HL-60 (cell line): Measurements from ENCODE around the gene CHRNA1.

Source experiments
- DNase-seq, 2 experiments: peaks; one replicate each; pipeline ENCODE4 v3.0.0-alpha.2; 2010 to 2020; ENCODE audit warnings: low read depth in 1 of 2, low spot score in 1 of 2
- H3K27ac ChIP-seq: fragments of 250-450 bp; sonication (Bioruptor Pico); replicated peaks from 2 replicates; pipeline ENCODE4 v1.5.1; 2020; ENCODE audit warnings: mild to moderate bottlenecking, moderate library complexity
- H3K27me3 ChIP-seq: fragments of 250-450 bp; sonication (Bioruptor Pico); 2 replicates; pipeline ENCODE4 v1.5.1; 2021; ENCODE audit warnings: mild to moderate bottlenecking, moderate library complexity; ENCODE audit not compliant: insufficient read depth, poor library complexity, severe bottlenecking
- H3K4me3 ChIP-seq: replicated peaks from 2 replicates; pipeline ENCODE4 v1.5.1; 2011; ENCODE audit warnings: mild to moderate bottlenecking, control low read depth, low read length; ENCODE audit not compliant: insufficient read depth
- GABPA ChIP-seq: IDR thresholded peaks from 2 replicates; pipeline ENCODE4 v1.6.1; 2012; ENCODE audit warnings: low read depth
- POLR2AphosphoS5 ChIP-seq: IDR thresholded peaks from 2 replicates; pipeline ENCODE4 v1.6.1; 2012; ENCODE audit warnings: low read depth
- SPI1 ChIP-seq: IDR thresholded peaks from 2 replicates; pipeline ENCODE4 v1.6.1; 2012; ENCODE audit warnings: low read depth, mild to moderate bottlenecking, borderline replicate concordance
- TF ChIP-seq, protein P1 (sequence below): IDR thresholded peaks from 2 replicates; pipeline ENCODE4 v1.6.1; 2012; ENCODE audit warnings: low read depth; ENCODE audit not compliant: insufficient replicate concordance
- TF ChIP-seq, protein P2 (sequence below): IDR thresholded peaks from one replicate; pipeline ENCODE4 v1.5.1; 2011; ENCODE audit warnings: low read length, control low read depth, inconsistent platforms; ENCODE audit not compliant: insufficient read depth

Gene CHRNA1

GRCh38 chr2:174761837-174762236 is 2.4 kb downstream of the CHRNA1 start:
- DNase-seq = no peak
- no peak overlapping the region for H3K4me3 ChIP-seq
- no peak for TF ChIP-seq GABPA
- no peak for TF ChIP-seq SPI1
- TF ChIP-seq, protein P1, sequence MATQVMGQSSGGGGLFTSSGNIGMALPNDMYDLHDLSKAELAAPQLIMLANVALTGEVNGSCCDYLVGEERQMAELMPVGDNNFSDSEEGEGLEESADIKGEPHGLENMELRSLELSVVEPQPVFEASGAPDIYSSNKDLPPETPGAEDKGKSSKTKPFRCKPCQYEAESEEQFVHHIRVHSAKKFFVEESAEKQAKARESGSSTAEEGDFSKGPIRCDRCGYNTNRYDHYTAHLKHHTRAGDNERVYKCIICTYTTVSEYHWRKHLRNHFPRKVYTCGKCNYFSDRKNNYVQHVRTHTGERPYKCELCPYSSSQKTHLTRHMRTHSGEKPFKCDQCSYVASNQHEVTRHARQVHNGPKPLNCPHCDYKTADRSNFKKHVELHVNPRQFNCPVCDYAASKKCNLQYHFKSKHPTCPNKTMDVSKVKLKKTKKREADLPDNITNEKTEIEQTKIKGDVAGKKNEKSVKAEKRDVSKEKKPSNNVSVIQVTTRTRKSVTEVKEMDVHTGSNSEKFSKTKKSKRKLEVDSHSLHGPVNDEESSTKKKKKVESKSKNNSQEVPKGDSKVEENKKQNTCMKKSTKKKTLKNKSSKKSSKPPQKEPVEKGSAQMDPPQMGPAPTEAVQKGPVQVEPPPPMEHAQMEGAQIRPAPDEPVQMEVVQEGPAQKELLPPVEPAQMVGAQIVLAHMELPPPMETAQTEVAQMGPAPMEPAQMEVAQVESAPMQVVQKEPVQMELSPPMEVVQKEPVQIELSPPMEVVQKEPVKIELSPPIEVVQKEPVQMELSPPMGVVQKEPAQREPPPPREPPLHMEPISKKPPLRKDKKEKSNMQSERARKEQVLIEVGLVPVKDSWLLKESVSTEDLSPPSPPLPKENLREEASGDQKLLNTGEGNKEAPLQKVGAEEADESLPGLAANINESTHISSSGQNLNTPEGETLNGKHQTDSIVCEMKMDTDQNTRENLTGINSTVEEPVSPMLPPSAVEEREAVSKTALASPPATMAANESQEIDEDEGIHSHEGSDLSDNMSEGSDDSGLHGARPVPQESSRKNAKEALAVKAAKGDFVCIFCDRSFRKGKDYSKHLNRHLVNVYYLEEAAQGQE = no peak
- TF ChIP-seq POLR2AphosphoS5 = no peak
- TF ChIP-seq, protein P2, sequence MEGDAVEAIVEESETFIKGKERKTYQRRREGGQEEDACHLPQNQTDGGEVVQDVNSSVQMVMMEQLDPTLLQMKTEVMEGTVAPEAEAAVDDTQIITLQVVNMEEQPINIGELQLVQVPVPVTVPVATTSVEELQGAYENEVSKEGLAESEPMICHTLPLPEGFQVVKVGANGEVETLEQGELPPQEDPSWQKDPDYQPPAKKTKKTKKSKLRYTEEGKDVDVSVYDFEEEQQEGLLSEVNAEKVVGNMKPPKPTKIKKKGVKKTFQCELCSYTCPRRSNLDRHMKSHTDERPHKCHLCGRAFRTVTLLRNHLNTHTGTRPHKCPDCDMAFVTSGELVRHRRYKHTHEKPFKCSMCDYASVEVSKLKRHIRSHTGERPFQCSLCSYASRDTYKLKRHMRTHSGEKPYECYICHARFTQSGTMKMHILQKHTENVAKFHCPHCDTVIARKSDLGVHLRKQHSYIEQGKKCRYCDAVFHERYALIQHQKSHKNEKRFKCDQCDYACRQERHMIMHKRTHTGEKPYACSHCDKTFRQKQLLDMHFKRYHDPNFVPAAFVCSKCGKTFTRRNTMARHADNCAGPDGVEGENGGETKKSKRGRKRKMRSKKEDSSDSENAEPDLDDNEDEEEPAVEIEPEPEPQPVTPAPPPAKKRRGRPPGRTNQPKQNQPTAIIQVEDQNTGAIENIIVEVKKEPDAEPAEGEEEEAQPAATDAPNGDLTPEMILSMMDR = no peak
- no peak overlapping the region for H3K27ac ChIP-seq
- H3K27me3 ChIP-seq = peaks cover 11% of the 10 kb centered on the region

DNA sequence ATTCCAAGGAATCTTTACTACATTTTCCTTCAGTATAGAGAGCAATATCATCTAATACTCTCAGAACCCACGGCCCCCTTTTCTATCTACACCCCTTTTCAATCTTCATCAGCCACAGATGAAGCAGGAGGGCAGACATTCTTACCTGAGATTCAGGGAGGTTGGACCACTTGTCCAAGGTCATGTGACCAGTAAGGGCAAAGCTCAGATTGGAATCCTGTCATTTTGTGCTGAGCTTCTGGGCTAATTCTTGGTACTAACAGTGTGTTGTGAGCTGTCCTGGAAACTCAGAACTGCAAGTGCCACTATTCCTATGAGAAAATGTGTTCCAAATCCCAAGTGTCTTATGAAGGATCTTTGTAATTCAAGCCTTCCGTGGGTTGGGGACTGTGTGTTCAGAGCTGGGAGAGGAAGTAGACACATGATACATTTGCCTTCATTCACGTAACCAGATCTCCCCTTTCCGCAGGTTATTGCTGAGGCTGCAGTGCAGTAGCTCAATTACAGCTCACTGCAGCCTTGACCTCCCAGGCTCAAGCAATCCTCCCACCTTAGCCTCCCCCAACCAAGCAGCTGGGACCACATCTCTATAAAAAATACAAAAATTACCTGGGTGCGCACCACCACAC is 3.3 kb downstream of the CHRNA1 start:
- Histone ChIP-seq H3K27me3 (peaks cover 11% of the 10 kb centered on the region), H3K4me3 (no peak overlapping the region), H3K27ac (no peak overlapping the region)
- no peak for DNase-seq
- TF ChIP-seq, protein P1 = no peak
- TF ChIP-seq SPI1 = no peak
- TF ChIP-seq, protein P2 = no peak
- TF ChIP-seq GABPA = no peak
- TF ChIP-seq POLR2AphosphoS5 = no peak

GRCh38 chr2:174759381-174760065 is 4.7 kb downstream of the CHRNA1 start:
- no peak for DNase-seq

More at GRCh38 chr2:174759381-174760065, 4.7 kb downstream of the CHRNA1 start:
- no peak overlapping the region for H3K27ac ChIP-seq
- peaks cover 7% of the 10 kb centered on the region for H3K27me3 ChIP-seq
- no peak overlapping the region for H3K4me3 ChIP-seq
- TF ChIP-seq, protein P2 = no peak
- TF ChIP-seq POLR2AphosphoS5 (no peak), GABPA (no peak), SPI1 (no peak)
- TF ChIP-seq, protein P1 = no peak
